D721Med (cell line): Measurements from ENCODE around the gene LDLRAD3.

Source experiments
- DNase-seq: peaks from one replicate; pipeline ENCODE4 v3.0.0; 2011; ENCODE audit warnings: low spot score; ENCODE audit not compliant: insufficient read length
- FAIRE-seq: peaks from 2 replicates; lab custom pipeline; 2011; peaks lifted over from hg19 to GRCh38; lab: Jason Lieb, UNC
- TF ChIP-seq, protein P1 (sequence below): IDR thresholded peaks from 2 replicates; pipeline ENCODE4 v1.5.1; 2012; ENCODE audit warnings: mild to moderate bottlenecking, control low read depth; ENCODE audit not compliant: insufficient read depth; ENCODE audit errors: missing control alignments

LDLRAD3 gene

DNA sequence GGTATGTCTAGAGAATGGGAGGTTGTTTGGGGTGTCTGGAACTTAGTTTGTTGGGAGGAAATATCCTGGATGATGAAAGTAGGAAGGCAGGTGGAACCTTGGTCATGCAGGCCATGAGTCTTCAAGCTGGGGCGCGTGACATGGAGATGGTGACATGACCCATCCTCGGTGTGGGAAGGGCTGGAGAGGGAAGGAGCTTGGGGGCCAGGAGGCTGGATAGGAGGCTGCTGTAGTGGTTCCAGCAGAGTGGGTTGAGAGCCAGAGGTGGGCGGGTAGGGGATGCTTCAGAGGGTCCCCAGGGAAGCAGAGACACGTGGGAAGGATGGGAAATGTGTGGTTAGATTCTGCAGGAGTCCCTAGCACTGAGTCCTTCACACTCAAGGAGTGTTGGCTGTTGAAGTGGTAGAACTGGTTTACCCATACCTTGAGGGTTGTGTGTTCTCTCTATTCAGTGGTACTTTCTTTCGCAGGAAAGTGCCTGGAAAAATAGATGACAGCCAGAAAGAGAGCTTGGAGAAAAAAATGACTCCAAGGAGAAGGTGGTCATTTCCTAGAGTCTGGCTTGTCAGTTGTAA is 56.8 kb downstream of the LDLRAD3 start:
- no peak for DNase-seq
- FAIRE-seq, result no peak
- TF ChIP-seq, protein P1, sequence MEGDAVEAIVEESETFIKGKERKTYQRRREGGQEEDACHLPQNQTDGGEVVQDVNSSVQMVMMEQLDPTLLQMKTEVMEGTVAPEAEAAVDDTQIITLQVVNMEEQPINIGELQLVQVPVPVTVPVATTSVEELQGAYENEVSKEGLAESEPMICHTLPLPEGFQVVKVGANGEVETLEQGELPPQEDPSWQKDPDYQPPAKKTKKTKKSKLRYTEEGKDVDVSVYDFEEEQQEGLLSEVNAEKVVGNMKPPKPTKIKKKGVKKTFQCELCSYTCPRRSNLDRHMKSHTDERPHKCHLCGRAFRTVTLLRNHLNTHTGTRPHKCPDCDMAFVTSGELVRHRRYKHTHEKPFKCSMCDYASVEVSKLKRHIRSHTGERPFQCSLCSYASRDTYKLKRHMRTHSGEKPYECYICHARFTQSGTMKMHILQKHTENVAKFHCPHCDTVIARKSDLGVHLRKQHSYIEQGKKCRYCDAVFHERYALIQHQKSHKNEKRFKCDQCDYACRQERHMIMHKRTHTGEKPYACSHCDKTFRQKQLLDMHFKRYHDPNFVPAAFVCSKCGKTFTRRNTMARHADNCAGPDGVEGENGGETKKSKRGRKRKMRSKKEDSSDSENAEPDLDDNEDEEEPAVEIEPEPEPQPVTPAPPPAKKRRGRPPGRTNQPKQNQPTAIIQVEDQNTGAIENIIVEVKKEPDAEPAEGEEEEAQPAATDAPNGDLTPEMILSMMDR, result no peak

DNA sequence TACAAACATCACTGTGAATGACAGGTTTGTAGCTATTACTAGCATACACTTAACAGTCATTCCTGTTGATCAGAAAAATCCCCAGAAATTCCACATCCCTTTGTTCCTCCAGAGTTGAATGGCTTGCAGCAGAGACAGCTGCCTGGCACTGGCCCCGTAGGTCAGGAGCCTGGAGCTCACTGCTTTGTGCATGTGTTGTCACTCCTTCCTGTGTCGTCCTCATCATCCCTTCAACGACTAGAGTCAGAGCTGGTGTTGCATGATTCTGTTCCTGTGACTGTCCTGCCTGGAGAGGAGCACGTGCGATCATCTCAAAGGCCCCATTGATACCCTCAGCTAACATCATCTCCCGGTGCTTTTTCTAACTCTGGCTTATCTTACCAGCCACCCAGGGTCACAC is 58.3 kb downstream of the LDLRAD3 start:
- DNase-seq (no peak), FAIRE-seq (no peak)
- TF ChIP-seq, protein P1, result no peak

DNA sequence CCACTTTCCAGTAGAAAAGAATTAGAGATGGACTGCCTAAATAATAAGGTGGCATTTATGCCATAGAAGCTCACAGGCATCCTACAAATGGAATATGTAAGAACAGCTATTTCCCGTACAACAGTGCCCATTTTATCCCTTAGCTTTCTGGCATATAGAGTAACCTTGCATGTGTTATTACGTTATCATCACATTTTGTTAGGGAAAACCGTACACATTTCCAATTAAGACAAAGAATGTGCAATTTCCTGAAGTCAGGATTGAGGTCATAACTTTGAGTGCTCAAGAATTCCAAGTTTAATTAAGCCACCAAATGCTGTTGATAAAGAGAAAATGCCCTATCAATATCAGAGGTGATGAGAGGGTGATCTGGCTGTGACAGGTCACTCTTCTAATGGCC is 58.9 kb downstream of the LDLRAD3 start:
- FAIRE-seq (no peak), DNase-seq (no peak)
- TF ChIP-seq, protein P1, result no peak

DNA sequence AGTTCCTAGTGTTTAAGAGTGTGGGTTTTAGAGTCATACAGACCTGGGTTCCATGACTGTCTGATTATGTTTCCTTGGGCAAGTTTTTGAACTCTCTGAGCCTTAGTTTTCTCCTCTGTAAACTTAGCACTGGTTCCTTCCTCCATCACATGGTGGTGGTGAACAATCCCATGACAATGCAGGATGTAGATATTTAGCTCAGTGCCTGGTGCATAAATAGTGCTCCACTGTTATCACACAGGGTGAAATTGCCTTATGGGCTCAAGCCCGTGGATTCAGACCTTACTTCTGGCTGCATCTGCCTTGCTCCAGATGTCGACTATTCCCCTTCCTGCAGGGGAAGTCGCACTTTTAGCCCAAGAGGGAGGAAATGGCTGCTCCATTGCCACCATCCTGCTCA is 62.7 kb downstream of the LDLRAD3 start:
- DNase-seq, result no peak
- FAIRE-seq, result no peak
- TF ChIP-seq, protein P1, result no peak

DNA sequence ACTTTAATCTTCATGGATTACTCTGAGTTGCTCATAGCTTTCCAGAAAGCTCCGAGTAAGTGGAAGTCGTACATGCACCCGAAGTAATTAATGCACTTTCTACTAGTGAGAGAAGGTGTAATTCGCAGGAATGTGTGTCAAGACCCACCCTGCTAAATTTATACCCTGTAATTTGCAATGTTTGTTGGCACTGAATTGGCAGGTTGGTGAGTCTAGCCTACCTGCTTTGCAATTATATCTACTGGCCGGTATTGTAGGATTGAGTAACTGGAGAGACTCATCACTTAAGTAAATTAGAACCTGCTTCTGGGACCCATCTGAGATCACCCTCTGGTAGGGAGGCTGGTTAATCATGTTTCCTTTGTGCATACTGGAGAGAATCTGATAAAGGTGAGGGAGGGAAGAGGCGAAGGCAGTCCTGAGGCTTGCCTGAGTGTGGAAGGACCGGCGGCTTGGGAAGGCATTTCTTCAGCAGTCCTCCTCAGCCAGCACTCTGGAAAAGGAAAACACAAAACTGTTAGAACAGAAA is 63.3 kb downstream of the LDLRAD3 start:
- TF ChIP-seq, protein P1, result no peak
- FAIRE-seq (no peak), DNase-seq (no peak)

DNA sequence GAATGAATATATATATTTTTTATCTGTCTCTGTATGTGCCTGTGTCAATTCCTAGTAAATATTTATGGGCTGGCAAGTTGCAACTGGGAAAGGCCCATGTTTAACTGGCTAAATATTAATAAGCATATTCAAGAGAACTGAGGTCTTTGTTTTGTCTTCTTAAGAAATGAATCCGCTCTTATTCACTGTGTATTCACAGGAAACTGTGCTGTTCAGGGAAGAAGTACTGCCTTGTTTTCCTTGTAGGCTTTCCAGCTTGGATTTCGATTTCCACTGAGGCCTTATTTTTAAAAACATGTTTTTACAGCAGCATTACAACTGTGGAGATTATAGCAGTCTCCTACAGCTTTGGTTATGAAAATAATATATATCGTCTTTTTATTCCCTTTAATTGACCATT is 64.7 kb downstream of the LDLRAD3 start:
- no peak for FAIRE-seq
- no peak for DNase-seq
- TF ChIP-seq, protein P1, result no peak

DNA sequence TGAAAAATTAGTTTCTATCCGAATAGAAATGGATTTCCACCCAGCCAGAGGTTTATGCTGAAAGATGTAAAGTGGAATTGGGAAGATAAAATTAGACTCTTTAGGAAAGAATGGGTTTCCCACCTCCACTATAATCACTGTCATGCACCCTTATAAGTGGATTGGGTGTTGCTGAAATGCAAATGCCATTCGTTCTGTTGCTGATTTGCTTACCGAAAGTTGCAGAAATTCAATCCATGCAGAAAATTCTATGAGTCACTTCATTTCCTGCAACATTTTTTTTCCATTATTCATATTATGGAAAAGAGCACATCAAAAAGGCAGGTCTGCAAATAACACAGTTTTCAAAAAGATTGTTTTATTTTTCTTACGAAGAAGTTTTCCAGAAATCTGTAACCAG is 65.6 kb downstream of the LDLRAD3 start:
- FAIRE-seq (no peak), DNase-seq (no peak)
- TF ChIP-seq, protein P1, result no peak
